Vagina (tissue), 2 donors: ENCODE data around the gene PUSL1. TPM values are rescaled to one million over a fixed set of nuclear protein-coding genes. Genes with fewer than 3 reads are reported as not detected.

Experiments used
- DNase-seq, 2 donors: peaks; one replicate each; pipeline ENCODE4 v3.0.0-alpha.2; 2017; ENCODE audit errors: extremely low spot score in 2 of 2
- H3K27ac ChIP-seq: fragments of 200-600 bp; sonication (generic); one replicate; pipeline ENCODE4 v1.5.1; 2019
- H3K27me3 ChIP-seq: fragments of 200-600 bp; sonication (generic); one replicate; pipeline ENCODE4 v1.5.1; 2019
- H3K36me3 ChIP-seq, 2 donors: fragments of 200-600 bp; sonication (generic); one replicate each; pipeline ENCODE4 v1.5.1; 2017 to 2019
- H3K4me1 ChIP-seq: fragments of 200-600 bp; sonication (generic); one replicate; pipeline ENCODE4 v1.5.1; 2019
- H3K4me3 ChIP-seq, 2 donors: fragments of 200-600 bp; sonication (generic); 1 replicate in 1 of 2; 2 replicates in 1 of 2; pipeline ENCODE4 v1.5.1; 2016 to 2019
- H3K9me3 ChIP-seq: fragments of 200-600 bp; sonication (generic); one replicate; pipeline ENCODE4 v1.5.1; 2019
- POLR2A ChIP-seq, 2 donors: fragments of 450-650 bp; IDR thresholded peaks; one replicate each; pipeline ENCODE4 v1.6.1; 2017; ENCODE audit warnings: antibody characterized with exemption in 2 of 2, mild to moderate bottlenecking in 2 of 2, moderate library complexity in 2 of 2
- POLR2AphosphoS5 ChIP-seq, 2 donors: sonication (generic); formaldehyde crosslinking; IDR thresholded peaks; one replicate each; pipeline ENCODE4 v1.9.0; 2017; ENCODE audit warnings: antibody characterized with exemption in 2 of 2, mild to moderate bottlenecking in 2 of 2, low read depth in 1 of 2; ENCODE audit not compliant: insufficient read depth in 1 of 2
- intact Hi-C: fragments of 100-400 bp; cut with DNase I; formaldehyde crosslinking; loops from one replicate; pipeline ENCODE4 v1.15.1; 2023
- total RNA-seq: library from RNA; depleted of rRNA; stranded (reverse); fragments of >200 nt; gene quantifications from one replicate; pipeline ENCODE4 v1.2.3, GENCODE V29; 2016
- TF ChIP-seq, protein P1 (sequence below), 3 experiments: fragments of 450-650 bp in 2 of 3; fragments of 200-600 bp in 1 of 3; sonication (generic) in 1 of 3; IDR thresholded peaks; one replicate each; pipeline ENCODE4 v1.5.1; 2017 to 2019; ENCODE audit warnings: antibody characterized with exemption in 3 of 3, mild to moderate bottlenecking in 2 of 3, moderate library complexity in 2 of 3

The PUSL1 gene
- total RNA-seq, 1 donor from 2014 or later, result 31.2 TPM

DNA sequence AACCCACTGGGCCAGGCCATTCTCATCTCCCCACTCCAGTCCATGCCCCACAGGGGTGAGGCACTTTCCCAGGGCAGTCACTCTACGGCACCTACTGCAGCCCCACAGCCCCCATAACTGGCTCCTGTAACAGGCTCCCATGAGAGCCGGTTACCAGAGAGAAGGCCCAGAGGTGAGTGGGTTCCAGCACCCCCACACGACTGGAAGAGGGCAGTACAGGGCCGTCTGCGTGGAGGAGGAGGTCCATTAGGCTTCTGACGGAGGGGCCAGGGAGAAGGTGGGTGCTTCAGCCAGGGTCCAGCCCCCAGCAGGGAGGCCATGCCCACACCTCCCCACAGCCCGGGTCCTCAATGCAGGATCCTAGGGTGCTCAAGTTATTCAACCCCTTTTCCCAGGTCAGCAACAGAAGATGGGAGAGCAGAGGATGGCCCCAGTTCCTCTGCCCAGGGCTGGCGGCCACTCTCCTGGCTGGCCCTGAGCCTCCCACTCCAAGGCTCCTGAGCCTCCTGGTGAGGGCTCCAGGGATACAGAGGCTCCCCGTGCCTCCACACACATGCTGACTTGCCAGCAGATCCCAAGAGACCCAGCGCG, 2.2 kb upstream of the PUSL1 start:
- peaks cover 77% of the 10 kb centered on the region for H3K4me1 ChIP-seq
- no peaks in the 10 kb centered on the region for H3K9me3 ChIP-seq
- peak overlapping the region; percentile 91 for H3K27ac ChIP-seq
- TF ChIP-seq, protein P1, sequence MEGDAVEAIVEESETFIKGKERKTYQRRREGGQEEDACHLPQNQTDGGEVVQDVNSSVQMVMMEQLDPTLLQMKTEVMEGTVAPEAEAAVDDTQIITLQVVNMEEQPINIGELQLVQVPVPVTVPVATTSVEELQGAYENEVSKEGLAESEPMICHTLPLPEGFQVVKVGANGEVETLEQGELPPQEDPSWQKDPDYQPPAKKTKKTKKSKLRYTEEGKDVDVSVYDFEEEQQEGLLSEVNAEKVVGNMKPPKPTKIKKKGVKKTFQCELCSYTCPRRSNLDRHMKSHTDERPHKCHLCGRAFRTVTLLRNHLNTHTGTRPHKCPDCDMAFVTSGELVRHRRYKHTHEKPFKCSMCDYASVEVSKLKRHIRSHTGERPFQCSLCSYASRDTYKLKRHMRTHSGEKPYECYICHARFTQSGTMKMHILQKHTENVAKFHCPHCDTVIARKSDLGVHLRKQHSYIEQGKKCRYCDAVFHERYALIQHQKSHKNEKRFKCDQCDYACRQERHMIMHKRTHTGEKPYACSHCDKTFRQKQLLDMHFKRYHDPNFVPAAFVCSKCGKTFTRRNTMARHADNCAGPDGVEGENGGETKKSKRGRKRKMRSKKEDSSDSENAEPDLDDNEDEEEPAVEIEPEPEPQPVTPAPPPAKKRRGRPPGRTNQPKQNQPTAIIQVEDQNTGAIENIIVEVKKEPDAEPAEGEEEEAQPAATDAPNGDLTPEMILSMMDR (IDR thresholded peaks at IDR 0.05), result no peak
- no peak for TF ChIP-seq POLR2A (IDR thresholded peaks at IDR 0.05)
- no peaks in the 10 kb centered on the region for H3K27me3 ChIP-seq
- intact Hi-C loops, result loop anchor here (5.0 kb wide), 1 partner anchor 41 kb away; the partner anchor contains the start of gene DVL1
- peak overlapping the region; percentile 95 to 97 for H3K4me3 ChIP-seq
- DNase-seq, result no peak
- peaks cover 0 to 2% of the 10 kb centered on the region in 2 donors for H3K36me3 ChIP-seq

DNA sequence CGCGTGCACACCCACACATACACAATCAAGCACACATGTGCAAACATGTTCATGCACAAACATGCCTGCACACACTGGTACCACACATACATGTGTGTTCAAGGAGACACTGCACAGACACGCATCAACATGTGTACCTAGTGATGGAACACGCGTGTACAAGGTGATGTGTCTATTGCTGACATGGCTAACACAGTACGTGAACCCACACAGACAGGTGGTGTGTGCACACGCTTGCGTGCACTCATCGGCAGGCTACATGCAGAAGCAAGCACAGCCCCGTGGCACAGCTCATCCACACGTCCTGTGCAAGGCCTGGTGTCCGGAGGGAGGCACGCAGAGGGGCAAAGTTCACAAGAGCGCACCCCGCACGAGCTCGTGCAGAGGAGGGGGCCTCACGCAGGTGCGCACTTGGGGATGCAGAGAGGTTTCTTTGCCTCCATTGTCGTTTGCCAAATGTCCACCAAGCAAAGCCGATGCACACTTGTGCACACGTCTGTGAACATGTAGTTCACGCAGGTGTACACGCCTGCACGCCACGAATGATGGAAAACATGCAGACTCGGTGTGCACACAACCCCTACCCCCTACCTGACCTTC, 1.6 kb upstream of the PUSL1 start:
- TF ChIP-seq POLR2A (IDR thresholded peaks at IDR 0.05) (no peak), POLR2AphosphoS5 (IDR thresholded peaks at IDR 0.05; ENCODE audit: insufficient read depth in 1 of 2, low read depth in 1 of 2) (no peak)
- TF ChIP-seq, protein P1 (IDR thresholded peaks at IDR 0.05), result no peak
- H3K9me3 ChIP-seq, result no peaks in the 10 kb centered on the region
- no peak for DNase-seq
- peak overlapping the region; percentile 95 to 97 for H3K4me3 ChIP-seq
- H3K4me1 ChIP-seq, result peaks cover 76% of the 10 kb centered on the region
- H3K27ac ChIP-seq, result peak overlapping the region; percentile 93
- intact Hi-C loops, result loop anchor here (5.0 kb wide), 1 partner anchor 41 kb away; the partner anchor contains the start of gene DVL1
- H3K27me3 ChIP-seq, result no peaks in the 10 kb centered on the region
- peaks cover 0 to 8% of the 10 kb centered on the region in 2 donors for H3K36me3 ChIP-seq

DNA sequence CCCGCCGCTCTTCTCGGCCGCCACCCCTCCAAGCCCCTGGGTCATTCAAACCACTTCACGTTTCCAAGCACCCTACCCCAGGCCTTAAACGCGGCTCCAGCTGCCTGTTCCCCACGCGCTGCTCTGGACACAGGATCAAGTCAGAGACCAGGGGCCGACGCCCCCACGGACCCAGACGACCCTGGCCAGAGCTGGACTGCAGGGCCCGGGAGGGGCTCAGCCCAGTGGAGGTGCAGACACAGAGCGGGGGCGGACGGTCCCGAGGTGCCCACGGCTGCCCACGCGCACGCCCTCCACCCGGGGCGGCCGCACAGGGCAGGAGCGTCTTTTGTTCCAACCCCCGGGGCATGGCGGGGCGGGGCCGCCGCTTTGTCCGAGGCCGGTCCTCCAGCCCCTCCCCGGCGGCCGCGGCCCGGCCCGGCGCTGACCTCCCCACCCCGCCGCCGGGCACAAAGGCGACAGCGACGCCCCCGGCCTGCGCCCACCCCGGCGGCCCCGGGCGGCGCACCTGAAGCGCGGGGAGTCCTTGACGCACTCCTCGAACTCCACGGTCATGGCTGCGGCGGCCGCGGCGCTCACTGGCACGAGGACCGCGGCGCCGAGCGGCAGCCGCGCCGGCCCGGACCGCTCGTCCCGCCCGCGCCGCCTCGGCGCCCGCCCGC, 1.0 kb upstream of the PUSL1 start:
- H3K4me1 ChIP-seq, result peaks cover 69% of the 10 kb centered on the region
- H3K36me3 ChIP-seq, result peaks cover 0 to 14% of the 10 kb centered on the region in 2 donors
- TF ChIP-seq, protein P1 (IDR thresholded peaks at IDR 0.05), result no peak

DNA sequence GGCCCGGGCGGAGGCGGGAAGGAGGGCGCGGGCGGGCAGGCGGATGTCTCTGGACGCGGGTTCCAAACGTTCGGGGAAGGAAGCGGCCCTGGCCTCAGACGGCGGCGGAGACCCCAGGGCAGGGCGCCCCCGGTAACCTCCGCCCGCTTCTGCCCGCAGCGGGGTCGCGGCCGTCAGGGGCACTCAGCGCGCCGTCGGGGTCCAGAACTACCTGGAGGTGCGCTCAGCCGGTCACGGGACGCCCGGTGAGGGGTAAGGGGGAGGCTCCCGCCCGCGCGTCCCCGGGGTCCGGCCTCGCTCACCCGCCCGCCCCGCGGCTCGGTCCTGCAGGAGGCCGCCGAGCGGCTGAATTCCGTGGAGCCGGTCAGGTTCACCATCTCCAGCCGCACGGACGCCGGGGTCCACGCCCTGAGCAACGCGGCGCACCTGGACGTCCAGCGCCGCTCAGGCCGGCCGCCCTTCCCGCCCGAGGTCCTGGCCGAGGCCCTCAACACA, 406 bp downstream of the PUSL1 start:
- intact Hi-C loops, result loop anchor here (5.0 kb wide), 1 partner anchor 38 kb away; the partner anchor contains the start of gene DVL1
- Histone ChIP-seq H3K36me3 (peaks cover 0 to 29% of the 10 kb centered on the region in 2 donors), H3K9me3 (no peaks in the 10 kb centered on the region), H3K4me1 (peaks cover 55% of the 10 kb centered on the region), H3K27ac (peak overlapping the region; percentile 93), H3K27me3 (no peaks in the 10 kb centered on the region), H3K4me3 (peak overlapping the region; percentile 95 to 97)
- no peak for TF ChIP-seq POLR2AphosphoS5 (IDR thresholded peaks at IDR 0.05; ENCODE audit: insufficient read depth in 1 of 2, low read depth in 1 of 2)
- TF ChIP-seq, protein P1 (IDR thresholded peaks at IDR 0.05), result no peak
- TF ChIP-seq POLR2A (IDR thresholded peaks at IDR 0.05), result no peak
- no peak for DNase-seq

More for the DNA sequence above, 1.0 kb upstream of the PUSL1 start:
- intact Hi-C loops, result loop anchor here (5.0 kb wide), 1 partner anchor 40 kb away; the partner anchor contains the start of gene DVL1
- H3K27me3 ChIP-seq, result no peaks in the 10 kb centered on the region
- H3K9me3 ChIP-seq, result no peaks in the 10 kb centered on the region
- H3K4me3 ChIP-seq, result peak overlapping the region; percentile 95 to 97
- peak overlapping the region; percentile 93 for H3K27ac ChIP-seq
- no peak for DNase-seq
